Suprapubic skin (tissue), 4 donors: ENCODE measurements around the gene HBD. TPM values are rescaled to one million over a fixed set of nuclear protein-coding genes. Genes with fewer than 3 reads are reported as not detected.

Source experiments
- DNase-seq, 2 donors: peaks; one replicate each; pipeline ENCODE4 v3.0.0-alpha.2; 2019; ENCODE audit warnings: low spot score in 2 of 2
- H3K27ac ChIP-seq: fragments of 200-600 bp; sonication (generic); one replicate; pipeline ENCODE4 v1.5.1; 2019
- H3K27me3 ChIP-seq: fragments of 200-600 bp; sonication (generic); one replicate; pipeline ENCODE4 v1.5.1; 2019
- H3K36me3 ChIP-seq: fragments of 200-600 bp; sonication (generic); one replicate; pipeline ENCODE4 v1.5.1; 2019
- H3K4me1 ChIP-seq: fragments of 200-600 bp; sonication (generic); one replicate; pipeline ENCODE4 v1.5.1; 2019
- H3K4me3 ChIP-seq: fragments of 200-600 bp; sonication (generic); one replicate; pipeline ENCODE4 v1.5.1; 2019; ENCODE audit warnings: mild to moderate bottlenecking
- H3K9me3 ChIP-seq: fragments of 200-600 bp; sonication (generic); one replicate; pipeline ENCODE4 v1.5.1; 2019
- CTCF ChIP-seq, 2 donors: fragments of 200-600 bp in 1 of 2; fragments of 450-650 bp in 1 of 2; sonication (generic) in 1 of 2; IDR thresholded peaks; one replicate each; pipeline ENCODE4 v1.5.1; 2016 to 2019; ENCODE audit warnings: antibody characterized with exemption in 2 of 2, mild to moderate bottlenecking in 1 of 2, moderate library complexity in 1 of 2
- EP300 ChIP-seq: sonication (generic); formaldehyde crosslinking; IDR thresholded peaks from one replicate; pipeline ENCODE4 v1.6.1; 2017; ENCODE audit warnings: antibody characterized with exemption
- POLR2A ChIP-seq, 2 donors: fragments of 450-650 bp; IDR thresholded peaks; one replicate each; pipeline ENCODE4 v1.6.1; 2017; ENCODE audit warnings: antibody characterized with exemption in 2 of 2, mild to moderate bottlenecking in 2 of 2, moderate library complexity in 2 of 2
- POLR2AphosphoS5 ChIP-seq, 3 donors: sonication (generic); formaldehyde crosslinking; IDR thresholded peaks; one replicate each; pipeline ENCODE4 v1.6.1; 2017; ENCODE audit warnings: antibody characterized with exemption in 3 of 3
- WGBS: methylation state at CpG from one replicate; pipeline ENCODE4 v1.1.5; 2018; 5-methylcytosine and 5-hydroxymethylcytosine counted together
- total RNA-seq, 4 donors: library from RNA; depleted of rRNA; stranded (reverse); fragments of >200 nt; gene quantifications; one replicate each; pipeline ENCODE4 v1.1.0, GENCODE V29; 2016

The HBD gene
- total RNA-seq, 4 donors from 2014 or later = not detected

- H3K27me3 ChIP-seq = no peaks in the 10 kb centered on the region
- TF ChIP-seq EP300 (no peak), CTCF (IDR thresholded peaks at IDR 0.05) (no peak), POLR2AphosphoS5 (IDR thresholded peaks at IDR 0.05) (no peak), POLR2A (IDR thresholded peaks at IDR 0.05) (no peak)
- DNase-seq = no peak
- H3K27ac ChIP-seq = no peak overlapping the region
- no peak overlapping the region for H3K4me3 ChIP-seq
- no peaks in the 10 kb centered on the region for H3K9me3 ChIP-seq
- WGBS = 54% methylated on average over 5 of the region's 5 CpGs
- H3K36me3 ChIP-seq = no peaks in the 10 kb centered on the region
- no peaks in the 10 kb centered on the region for H3K4me1 ChIP-seq
These were observed 40.1 kb upstream of the HBD start for GRCh38 chr11:5274395-5274794.

DNA sequence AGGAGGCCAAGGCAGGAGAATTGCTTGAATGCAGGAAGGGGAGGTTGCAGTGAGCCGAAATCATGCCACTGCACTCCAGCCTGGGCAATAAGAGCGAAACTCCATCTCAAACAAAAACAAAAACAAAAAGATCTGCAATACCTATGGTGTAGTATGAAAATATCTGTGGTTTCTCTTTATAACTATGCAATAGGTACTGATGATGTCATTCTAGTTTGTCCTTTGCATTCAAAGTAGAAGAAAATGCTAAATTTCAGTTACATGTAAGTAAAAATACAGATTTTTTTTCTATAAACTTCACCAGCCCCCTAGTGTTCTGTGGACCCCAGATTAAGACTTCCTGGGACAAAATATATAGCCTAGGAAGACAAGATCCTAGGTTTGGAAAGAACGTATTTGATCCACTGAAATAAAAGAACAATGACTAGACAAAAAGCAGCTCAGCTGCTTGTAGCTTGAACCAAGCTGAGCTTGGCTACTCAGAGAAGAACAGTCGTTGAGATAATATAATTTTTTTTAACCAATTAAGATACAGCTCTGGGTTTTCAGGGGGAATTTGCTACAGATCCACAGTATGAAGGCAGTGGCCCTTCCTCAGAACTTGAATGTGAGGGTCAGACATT is 38.2 kb upstream of the HBD start:
- no peak for TF ChIP-seq EP300
- TF ChIP-seq CTCF (IDR thresholded peaks at IDR 0.05) = no peak
- H3K36me3 ChIP-seq = no peaks in the 10 kb centered on the region
- H3K4me3 ChIP-seq = no peak overlapping the region
- H3K4me1 ChIP-seq = no peaks in the 10 kb centered on the region
- no peaks in the 10 kb centered on the region for H3K9me3 ChIP-seq
- no peak overlapping the region for H3K27ac ChIP-seq
- DNase-seq = no peak
- H3K27me3 ChIP-seq = no peaks in the 10 kb centered on the region
- WGBS = 63% methylated on average over 4 of the region's 4 CpGs

- no peaks in the 10 kb centered on the region for H3K4me1 ChIP-seq
- DNase-seq = no peak
- H3K9me3 ChIP-seq = no peaks in the 10 kb centered on the region
- H3K36me3 ChIP-seq = no peaks in the 10 kb centered on the region
- no peaks in the 10 kb centered on the region for H3K27me3 ChIP-seq
- no peak within 1 kb of the TSS for H3K27ac ChIP-seq
- H3K4me3 ChIP-seq = no peak within 1 kb of the TSS
- 72% methylated on average over 4 of the region's 4 CpGs for WGBS
- TF ChIP-seq EP300 (no peak), POLR2AphosphoS5 (IDR thresholded peaks at IDR 0.05) (no peak), CTCF (IDR thresholded peaks at IDR 0.05) (no peak), POLR2A (IDR thresholded peaks at IDR 0.05) (no peak)
These were observed 35.4 kb upstream of the HBD start, which contains the start of gene HBE1 for GRCh38 chr11:5269715-5270147. Gene HBE1 (minus strand): TSS chr11:5269945. CDS start chr11:5269890, 55 bp downstream.

- Histone ChIP-seq H3K9me3 (no peaks in the 10 kb centered on the region), H3K36me3 (no peaks in the 10 kb centered on the region), H3K27ac (no peak overlapping the region), H3K4me3 (no peak overlapping the region), H3K4me1 (no peaks in the 10 kb centered on the region), H3K27me3 (no peaks in the 10 kb centered on the region)
- no peak for DNase-seq
- 80% methylated on average over 2 of the region's 2 CpGs for WGBS
- TF ChIP-seq POLR2AphosphoS5 (IDR thresholded peaks at IDR 0.05) (no peak), POLR2A (IDR thresholded peaks at IDR 0.05) (no peak), EP300 (no peak)
These were observed 32.8 kb upstream of the HBD start for GRCh38 chr11:5267033-5267563.

DNA sequence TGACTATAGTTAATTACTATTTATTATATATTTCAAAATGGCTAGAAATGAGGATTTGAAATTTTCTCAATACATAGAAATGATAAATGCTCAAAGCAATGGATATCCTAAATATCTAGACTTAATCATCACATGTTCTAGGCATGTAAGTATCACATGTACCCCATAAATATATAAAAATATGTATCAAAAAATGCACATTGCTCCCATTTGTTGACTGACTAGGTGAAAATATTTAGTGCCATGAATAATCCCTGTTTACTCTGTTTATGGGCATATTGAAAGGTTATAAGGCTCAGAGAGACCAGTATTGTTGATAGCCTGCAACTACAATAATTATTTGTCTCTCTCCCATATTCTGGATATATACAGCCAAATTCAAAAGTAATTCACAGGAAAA is 32.3 kb upstream of the HBD start:
- Histone ChIP-seq H3K4me3 (no peak overlapping the region), H3K9me3 (no peaks in the 10 kb centered on the region), H3K27me3 (no peaks in the 10 kb centered on the region), H3K4me1 (no peaks in the 10 kb centered on the region), H3K36me3 (no peaks in the 10 kb centered on the region), H3K27ac (no peak overlapping the region)
- TF ChIP-seq POLR2AphosphoS5 (IDR thresholded peaks at IDR 0.05) (no peak), CTCF (IDR thresholded peaks at IDR 0.05) (no peak), EP300 (no peak), POLR2A (IDR thresholded peaks at IDR 0.05) (no peak)
- no peak for DNase-seq

DNA sequence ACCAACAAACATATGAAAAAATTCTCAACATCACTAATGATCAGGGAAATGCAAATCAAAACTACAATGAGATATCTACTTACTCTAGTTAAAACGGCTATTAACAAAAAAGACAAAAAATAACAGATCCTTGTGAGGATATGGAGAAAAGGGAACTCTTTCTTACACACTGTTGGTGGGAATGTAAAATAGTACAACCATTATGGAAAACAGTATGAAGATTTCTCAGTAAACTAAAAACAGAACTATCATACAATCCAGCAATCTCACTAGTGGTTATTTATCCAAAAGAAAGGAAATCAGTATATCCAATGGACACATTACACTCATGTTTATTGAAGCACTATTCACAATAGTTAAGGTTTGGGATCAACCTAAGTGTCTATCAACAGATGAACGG is 31.5 kb upstream of the HBD start:
- H3K27ac ChIP-seq = no peak overlapping the region
- no peak overlapping the region for H3K4me3 ChIP-seq
- H3K27me3 ChIP-seq = no peaks in the 10 kb centered on the region
- no peaks in the 10 kb centered on the region for H3K9me3 ChIP-seq
- H3K36me3 ChIP-seq = no peaks in the 10 kb centered on the region
- 48% methylated on average over 2 of the region's 2 CpGs for WGBS
- TF ChIP-seq EP300 = no peak
- no peak for TF ChIP-seq POLR2AphosphoS5 (IDR thresholded peaks at IDR 0.05)
- TF ChIP-seq CTCF (IDR thresholded peaks at IDR 0.05) = no peak
- TF ChIP-seq POLR2A (IDR thresholded peaks at IDR 0.05) = no peak
- no peak for DNase-seq
- H3K4me1 ChIP-seq = no peaks in the 10 kb centered on the region
